GM21390 (cell line): ENCODE results near the gene RCC1.
"Not testable (repeated sequence)": the region's sequence is repeated elsewhere in the genome, so short reads cannot be mapped to it uniquely, and the experiment has no call there.

ENCODE experiments used
- ATAC-seq: cut with Tn5 transposase; IDR thresholded peaks from one replicate; pipeline ENCODE4 v1.9.1; 2021; ENCODE audit not compliant: unreplicated experiment

RCC1 gene

GRCh38 chr1:28540651-28541050 lies 34.8 kb downstream of the RCC1 start:
- no peak for ATAC-seq

- not testable (repeated sequence) for ATAC-seq
Observed at GRCh38 chr1:28541414-28542015, 35.7 kb downstream of the RCC1 start.

- ATAC-seq: no peak
Observed at GRCh38 chr1:28545246-28545628, 39.4 kb downstream of the RCC1 start.

DNA sequence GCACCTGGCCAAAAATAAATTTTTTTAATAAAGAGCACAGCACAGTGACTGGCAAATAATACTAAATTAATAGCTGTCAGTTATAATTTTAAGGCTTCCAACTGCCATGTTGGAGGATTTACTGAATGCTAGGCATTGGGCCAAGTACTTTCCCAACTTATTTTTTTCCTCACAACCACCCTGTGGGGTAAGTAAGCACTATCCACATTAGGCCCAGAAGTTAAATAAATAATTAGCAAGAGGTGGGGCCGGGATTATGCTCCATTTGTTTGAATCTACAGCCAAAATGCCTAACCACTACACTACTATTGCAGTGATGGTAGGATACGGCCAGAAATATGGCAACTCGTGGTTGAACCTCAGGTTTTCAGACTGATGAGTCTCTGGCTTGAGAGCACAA lies 42.5 kb downstream of the RCC1 start:
- no peak for ATAC-seq

- no peak for ATAC-seq
Observed at GRCh38 chr1:28551381-28551780, 45.5 kb downstream of the RCC1 start.

DNA sequence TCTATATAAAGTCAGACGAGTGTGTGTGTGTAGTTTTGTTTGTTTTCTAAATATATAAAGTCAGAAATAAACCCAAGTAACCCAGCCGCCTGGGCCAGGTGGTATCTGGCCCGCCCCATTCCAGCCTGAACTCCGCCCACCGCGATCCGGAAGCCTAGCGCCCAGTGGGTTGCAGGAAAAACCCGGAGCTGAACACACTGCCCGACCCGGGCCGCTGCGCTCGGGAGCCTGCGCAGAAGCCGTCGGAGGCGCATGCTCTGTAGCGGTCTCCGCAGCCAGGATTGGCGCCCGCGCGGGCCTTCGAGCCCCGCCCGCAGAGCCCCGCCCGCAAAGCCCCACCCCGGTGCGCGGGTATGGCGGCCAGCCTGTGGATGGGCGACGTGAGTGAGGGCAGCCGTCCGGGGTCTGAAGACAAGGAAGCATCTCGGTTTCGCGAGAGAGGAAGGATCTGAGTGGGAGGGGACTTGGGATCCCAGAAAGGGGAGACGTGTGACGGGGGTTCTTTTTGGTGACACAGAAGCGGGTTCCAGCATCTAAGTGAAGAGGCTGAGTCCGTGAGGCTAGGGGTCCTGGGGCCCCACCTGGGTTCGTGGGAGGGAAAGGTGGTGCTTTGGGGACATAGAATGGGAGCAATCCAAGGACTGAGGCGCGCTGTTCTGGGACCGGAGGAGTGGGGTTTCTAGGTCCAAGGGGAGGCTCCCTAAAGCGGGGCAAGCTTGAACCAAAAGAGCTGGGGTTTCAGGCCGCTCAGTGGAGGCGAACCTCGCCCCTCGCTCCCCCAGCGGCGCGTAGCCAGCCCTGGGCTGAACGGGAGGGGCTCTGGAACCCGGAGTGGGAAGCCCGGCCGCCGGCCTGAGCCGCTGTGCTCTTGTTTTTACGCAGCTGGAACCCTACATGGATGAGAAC lies 47.2 kb downstream of the RCC1 start, which contains the start of gene TRNAU1AP:
Gene TRNAU1AP, plus strand, starts transcription at position 328 of the 906 bp plus-strand sequence. Its CDS starts 26 bp downstream, at position 354.
- peak; percentile 91 for ATAC-seq

DNA sequence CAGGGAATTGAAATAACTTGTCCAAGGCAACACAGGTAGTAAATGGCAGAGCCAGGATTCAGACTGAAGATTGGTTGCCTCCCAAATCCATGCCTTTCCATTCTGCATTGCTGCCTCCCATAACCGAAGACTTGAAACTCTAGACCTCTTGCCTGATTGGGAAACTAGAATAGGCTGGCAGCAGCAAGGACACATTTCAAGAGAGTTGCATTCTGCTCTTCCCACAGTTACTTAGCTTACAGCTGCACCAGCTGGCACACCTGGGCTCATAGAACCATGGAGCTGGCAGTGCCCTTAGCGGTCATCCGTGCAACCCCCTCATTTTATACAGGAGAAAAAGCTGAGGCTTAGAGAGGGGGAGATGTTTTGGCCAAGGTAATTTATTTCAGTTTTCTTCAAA lies 55.0 kb downstream of the RCC1 start:
- no peak for ATAC-seq

DNA sequence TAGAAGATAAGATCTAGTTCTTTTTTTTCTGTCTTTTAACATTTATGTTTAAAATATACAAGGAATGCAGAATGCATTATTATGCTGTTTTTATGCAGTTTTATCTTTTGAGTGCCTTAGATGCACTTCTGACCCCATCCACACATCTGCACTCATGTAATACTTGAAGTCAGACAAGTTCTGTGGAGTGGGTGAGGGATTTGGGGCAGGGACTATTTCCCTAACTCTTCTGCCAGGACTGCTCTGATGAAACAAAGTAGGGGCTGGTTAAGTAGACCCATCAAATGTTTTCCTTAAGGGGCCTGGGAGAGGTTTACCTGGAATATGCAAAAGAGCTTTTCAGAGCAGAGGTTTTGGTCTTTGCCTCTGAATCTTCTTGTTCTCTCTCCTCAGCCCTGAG lies 58.5 kb downstream of the RCC1 start:
- ATAC-seq: no peak

GRCh38 chr1:28565040-28565439 lies 59.2 kb downstream of the RCC1 start:
- ATAC-seq: no peak

DNA sequence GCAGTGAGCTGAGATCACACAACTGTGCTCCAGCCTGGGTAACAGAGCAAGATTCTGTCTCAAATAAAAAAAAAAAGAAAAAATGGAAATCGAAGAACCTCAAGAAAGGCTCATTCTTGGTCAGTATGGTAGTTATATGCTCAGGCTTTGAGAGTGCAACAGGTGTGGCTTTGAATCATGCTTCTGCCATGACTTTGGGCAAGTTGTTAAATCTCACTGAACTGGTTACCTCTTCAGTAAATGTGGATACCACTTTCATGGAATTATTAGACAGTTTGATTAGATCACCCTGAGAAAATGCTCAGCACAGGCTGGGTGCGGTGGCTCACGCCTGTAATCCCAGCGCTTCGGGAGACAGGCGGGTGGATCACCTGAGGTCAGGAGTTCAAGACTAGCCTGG lies 59.9 kb downstream of the RCC1 start:
- no peak for ATAC-seq

- ATAC-seq: no peak
Observed at GRCh38 chr1:28566931-28567330, 61.1 kb downstream of the RCC1 start.

GRCh38 chr1:28571911-28572310 lies 66.1 kb downstream of the RCC1 start:
- ATAC-seq: no peak

- not testable (repeated sequence) for ATAC-seq
Observed at GRCh38 chr1:28572891-28573290, 67.0 kb downstream of the RCC1 start.

DNA sequence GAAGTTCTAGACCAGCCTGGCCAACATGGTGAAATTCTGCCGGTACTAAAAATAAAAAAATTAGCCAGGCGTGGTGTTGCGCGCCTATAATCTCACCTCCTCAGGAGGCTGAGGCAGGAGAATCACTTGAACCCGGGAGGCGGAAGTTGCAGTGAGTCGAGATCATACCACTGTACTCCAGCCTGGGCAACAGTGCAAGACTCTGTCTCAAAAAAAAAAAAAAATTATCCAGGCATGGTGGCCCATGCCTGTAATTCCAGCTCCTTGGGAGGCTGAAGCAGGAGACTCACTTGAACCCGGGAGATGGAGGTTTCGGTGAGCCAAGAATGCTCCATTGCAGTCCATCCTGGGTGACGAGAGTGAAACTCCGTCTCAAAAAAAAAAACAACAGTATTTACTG lies 67.7 kb downstream of the RCC1 start:
- ATAC-seq: no peak

DNA sequence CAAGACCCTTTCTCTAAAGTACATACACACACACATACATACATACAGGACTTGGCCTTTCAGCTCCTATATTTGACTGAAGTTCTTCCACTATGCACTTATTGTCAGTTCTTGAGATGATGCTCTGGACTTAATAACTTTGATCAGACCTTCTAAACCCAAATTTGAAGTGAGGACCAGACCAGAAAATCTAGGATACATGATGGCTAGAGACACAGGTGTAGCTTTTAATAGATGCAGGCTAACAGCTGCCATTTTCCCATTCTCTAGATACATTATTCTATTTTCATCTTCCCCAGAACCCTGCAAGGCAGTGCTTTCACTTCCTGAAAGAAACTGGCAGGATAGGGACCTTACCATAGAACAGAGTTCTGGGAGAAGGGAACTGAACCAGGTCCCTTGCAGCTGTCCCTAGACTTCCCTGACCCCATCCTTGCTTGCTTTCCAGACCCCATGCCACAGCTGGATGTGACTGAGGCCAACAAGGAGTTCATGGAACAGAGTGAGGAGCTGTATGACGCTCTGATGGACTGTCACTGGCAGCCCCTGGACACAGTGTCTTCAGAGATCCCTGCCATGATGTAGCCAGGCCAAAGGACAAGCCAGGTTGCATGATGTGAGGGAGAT lies 71.3 kb downstream of the RCC1 start:
- ATAC-seq: no peak

GRCh38 chr1:28577738-28578536 lies 72.1 kb downstream of the RCC1 start:
- no peak for ATAC-seq

- no peak for ATAC-seq
Observed at GRCh38 chr1:28578696-28579218, 72.9 kb downstream of the RCC1 start.

DNA sequence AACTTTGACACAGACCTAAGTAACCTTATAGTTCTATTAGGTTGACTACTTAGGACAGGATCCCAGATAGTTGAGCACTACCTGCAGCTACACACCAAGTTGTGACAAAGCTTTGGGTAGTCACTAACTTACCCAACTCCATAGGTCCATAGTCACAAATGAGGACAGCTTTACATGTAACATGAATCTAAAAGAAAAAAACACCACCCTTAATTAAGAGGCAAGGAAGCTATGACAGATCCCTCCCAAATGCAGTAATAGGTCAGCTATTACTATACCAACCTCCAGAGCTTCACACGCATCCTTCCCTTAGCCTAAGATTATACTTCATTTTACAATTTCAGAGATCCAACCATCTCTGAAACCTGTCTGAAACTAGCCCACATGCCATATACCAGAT lies 73.6 kb downstream of the RCC1 start:
- no peak for ATAC-seq

- ATAC-seq: peak; percentile 15
Observed at GRCh38 chr1:28580722-28581530, 75.1 kb downstream of the RCC1 start.
